Muscle of back (tissue), 13 donors: ENCODE results near the gene C1orf35. TPM values are rescaled to one million over a fixed set of nuclear protein-coding genes. Genes with fewer than 3 reads are reported as not detected.

ENCODE experiments used
- DNase-seq, 3 donors: peaks; one replicate each; pipeline versions ENCODE4 v3.0.0 to v3.0.0-alpha.2; 2013
- long read RNA-seq, 9 donors: transcript quantifications; one replicate each; lab custom pipeline, GENCODE V29; 2026
- polyA plus RNA-seq, 10 donors: library from polyadenylated mRNA; unstranded; fragments of 120-200 nt; gene quantifications; one replicate each; pipeline ENCODE4 v1.2.1, GENCODE V29; 2013; ENCODE audit not compliant: insufficient read length in 10 of 10

Gene C1orf35
- 10 to 100 TPM in 5 of 10 donors, 1 to 10 TPM in 5; 8.0 to 12.1 (median 10.2) TPM for polyA plus RNA-seq
- long read RNA-seq, donor 1, transcript C1orf35-201 (8 exons, 1,427 nt) = major isoform, 5 of 11 reads
- long read RNA-seq, donor 1, partial matches to known transcripts = 6 of 11 reads
- long read RNA-seq, donor 1, other reads (novel, unspliced or antisense) = 0 of 11 reads
- long read RNA-seq, donor 2, partial matches to known transcripts = 0 of 4 reads
- long read RNA-seq, donor 2, other reads (novel, unspliced or antisense) = 0 of 4 reads
- long read RNA-seq, donor 3 = 0 reads
- long read RNA-seq, donor 4, partial matches to known transcripts = 0 of 2 reads
- long read RNA-seq, donor 4, other reads (novel, unspliced or antisense) = 0 of 2 reads
- long read RNA-seq, donor 5, partial matches to known transcripts = 11 of 13 reads
- long read RNA-seq, donor 5, other reads (novel, unspliced or antisense) = 0 of 13 reads
- long read RNA-seq, donor 6, partial matches to known transcripts = 5 of 6 reads
- long read RNA-seq, donor 6, other reads (novel, unspliced or antisense) = 0 of 6 reads
- long read RNA-seq, donor 7, partial matches to known transcripts = 0 of 3 reads
- long read RNA-seq, donor 7, other reads (novel, unspliced or antisense) = 0 of 3 reads
- long read RNA-seq, donor 8, partial matches to known transcripts = 71 of 149 reads
- long read RNA-seq, donor 8, other reads (novel, unspliced or antisense) = 76 of 149 reads
- long read RNA-seq, donor 9 = 0 reads

GRCh38 chr1:228102791-228103620 lies at the start of gene C1orf35:
TSS of gene C1orf35 (minus strand) at chr1:228103325. CDS start at chr1:228103227, 98 bp downstream.
- peak; percentile 91 to 98 (median 96) for DNase-seq

- DNase-seq = no peak
Observed at GRCh38 chr1:228152918-228153258, 49.8 kb upstream of the C1orf35 start.

- DNase-seq = no peak
Observed at GRCh38 chr1:228152097-228152917, 49.2 kb upstream of the C1orf35 start.

GRCh38 chr1:228151180-228151925 lies 48.2 kb upstream of the C1orf35 start:
- no peak for DNase-seq

GRCh38 chr1:228150461-228151179 lies 47.5 kb upstream of the C1orf35 start:
- DNase-seq = peak; percentile 54 to 91 (median 79)

GRCh38 chr1:228150120-228150460 lies 47.0 kb upstream of the C1orf35 start:
- DNase-seq = no peak

- peak in 1 of 3 donors; percentile 67 for DNase-seq
Observed at GRCh38 chr1:228149406-228150119, 46.4 kb upstream of the C1orf35 start, which contains the start of gene GJC2. TSS of gene GJC2 (plus strand) at chr1:228149930. CDS start at chr1:228157759, 7,829 bp downstream.

GRCh38 chr1:228148935-228149405 lies 45.8 kb upstream of the C1orf35 start:
- no peak for DNase-seq

- DNase-seq = no peak
Observed at GRCh38 chr1:228148196-228148861, 45.2 kb upstream of the C1orf35 start.

- DNase-seq = no peak
Observed at GRCh38 chr1:228147768-228148167, 44.6 kb upstream of the C1orf35 start.

GRCh38 chr1:228147151-228147693 lies 44.1 kb upstream of the C1orf35 start:
- DNase-seq = no peak

- DNase-seq = no peak
Observed at GRCh38 chr1:228146417-228147150, 43.5 kb upstream of the C1orf35 start.

GRCh38 chr1:228145463-228146416 lies 42.6 kb upstream of the C1orf35 start:
- DNase-seq = no peak

- DNase-seq = no peak
Observed at GRCh38 chr1:228144993-228145343, 41.8 kb upstream of the C1orf35 start.

- DNase-seq = no peak
Observed at GRCh38 chr1:228144193-228144992, 41.3 kb upstream of the C1orf35 start.
